CD4-positive, alpha-beta T cell treated with Interleukin-1 beta for 1 hour (primary cell): ENCODE measurements around the gene C8B.

Source experiments
- DNase-seq, 2 donors: peaks; one replicate each; pipeline ENCODE4 v3.0.0-alpha.2; 2020 to 2022

The C8B gene

DNA sequence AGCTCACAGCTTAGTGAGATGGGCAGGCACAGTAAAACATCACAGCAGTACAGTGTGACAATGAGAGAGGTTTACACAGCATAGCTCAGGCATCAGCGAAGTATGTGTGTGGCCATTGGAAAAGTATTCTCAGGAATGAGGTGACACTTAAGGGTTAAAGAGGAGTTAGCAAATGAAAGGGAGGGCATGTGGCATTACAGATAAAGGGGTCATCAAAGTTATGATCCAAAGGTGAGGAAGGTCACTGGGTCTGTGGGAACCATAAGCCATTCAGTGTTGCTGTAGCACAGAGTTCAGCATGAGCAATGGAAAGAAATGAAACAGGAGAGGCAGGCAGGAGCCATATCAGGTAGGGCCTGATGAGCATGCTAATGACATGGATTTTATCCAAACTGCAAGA lies 4.5 kb upstream of the C8B start:
- no peak for DNase-seq

DNA sequence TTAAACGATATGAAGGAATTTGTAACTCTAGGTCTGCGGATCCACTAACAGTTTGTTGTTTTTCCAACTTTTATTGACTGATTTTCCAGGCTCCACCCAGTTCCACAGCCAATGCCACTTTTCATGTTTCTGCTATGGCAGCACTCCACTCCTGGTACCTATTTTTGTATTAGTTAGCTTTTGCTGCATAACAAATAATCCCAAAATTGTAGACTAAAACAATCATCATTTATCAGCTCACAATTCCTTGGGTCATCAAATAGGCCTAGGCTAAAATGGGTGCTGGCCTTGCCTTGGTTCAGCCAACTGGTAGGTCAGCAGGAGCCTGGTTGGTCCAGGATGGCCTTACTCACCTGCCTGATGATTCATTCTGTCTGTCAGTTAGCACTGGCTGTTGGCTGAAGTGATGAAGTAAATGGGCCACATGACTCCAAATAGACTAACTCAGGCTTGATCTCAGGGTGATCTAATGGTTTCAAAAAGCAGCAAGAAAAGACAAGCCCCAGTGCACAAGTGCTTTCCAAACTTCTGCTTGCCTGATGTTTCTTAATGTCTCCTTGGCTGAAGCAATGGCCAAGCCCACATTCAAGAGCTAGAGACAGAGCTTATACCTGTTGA lies 3.2 kb upstream of the C8B start:
- no peak for DNase-seq

DNA sequence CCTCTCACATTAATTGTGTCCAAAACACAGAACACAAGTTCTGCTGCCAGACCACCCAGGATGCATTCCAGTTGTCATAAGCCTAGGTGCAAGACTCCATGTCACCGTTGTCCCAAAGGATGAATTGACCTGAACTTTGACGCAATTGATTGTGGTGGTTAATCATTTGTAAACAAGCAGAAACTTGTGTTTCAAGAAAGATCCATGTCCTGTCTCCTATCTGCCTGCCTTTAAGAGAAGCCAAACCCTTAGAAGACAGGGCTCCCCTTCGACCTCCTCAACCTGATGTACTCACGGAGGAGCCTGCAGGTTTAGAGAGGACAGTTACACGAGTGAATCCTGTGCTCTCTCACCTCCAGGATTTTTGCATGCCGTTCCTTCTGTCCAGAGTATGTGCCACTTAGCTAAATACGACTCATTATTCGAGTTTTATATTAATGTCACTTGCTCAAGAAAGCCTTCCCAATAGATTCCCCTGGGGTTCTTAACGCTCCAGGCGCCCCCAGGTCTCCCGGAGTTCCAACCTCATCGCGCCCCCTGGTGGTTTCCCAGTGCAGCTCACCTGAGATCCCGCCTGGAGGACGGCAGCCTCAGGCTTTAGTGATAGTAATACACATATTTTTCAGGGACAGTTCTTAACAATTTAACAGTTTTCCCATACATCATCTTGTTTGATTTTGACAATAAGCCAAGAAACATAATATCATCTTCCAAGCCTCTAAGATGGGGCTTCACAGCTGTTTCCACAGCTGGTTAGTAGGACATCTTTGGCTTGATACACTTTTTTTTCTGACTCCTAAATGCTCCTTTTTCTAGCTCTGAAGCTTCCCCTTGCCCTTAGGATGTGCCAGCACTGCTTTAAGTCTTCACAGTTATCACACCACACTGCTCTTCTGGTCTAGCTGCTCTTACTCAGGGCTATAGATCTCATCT lies 2.4 kb upstream of the C8B start:
- no peak for DNase-seq

DNA sequence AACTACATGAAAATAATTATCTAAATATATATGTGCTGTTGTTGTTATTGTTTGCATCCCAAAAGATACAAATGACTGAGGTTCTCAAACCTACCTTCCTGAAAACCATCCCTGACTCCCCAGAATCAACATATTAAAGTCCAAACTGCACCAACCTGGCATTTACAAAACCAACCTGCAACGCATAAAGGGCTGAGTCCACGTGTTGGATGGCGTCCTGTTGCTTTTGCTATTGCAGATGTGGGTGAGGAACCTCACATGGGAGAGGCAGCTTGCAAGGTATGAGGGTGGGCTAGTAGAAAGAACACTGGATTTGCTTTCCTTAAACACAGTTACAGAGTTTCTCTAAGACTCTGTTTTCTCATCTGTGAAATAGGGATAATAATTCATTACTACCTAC lies 1.5 kb upstream of the C8B start:
- no peak for DNase-seq

DNA sequence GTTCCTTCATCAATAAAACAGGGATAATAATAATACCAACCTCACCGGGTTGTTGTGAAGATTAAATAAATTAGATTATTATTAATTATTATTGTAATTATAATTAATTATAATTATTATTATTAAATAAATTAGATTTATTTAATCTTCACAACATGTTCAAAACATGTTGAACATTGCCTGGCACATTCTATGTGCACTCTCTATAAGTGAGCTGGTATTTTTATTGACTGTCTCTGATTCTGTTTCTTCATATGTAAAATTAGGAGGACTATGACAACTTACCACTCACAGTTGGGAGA lies 834 bp upstream of the C8B start:
- no peak for DNase-seq

DNA sequence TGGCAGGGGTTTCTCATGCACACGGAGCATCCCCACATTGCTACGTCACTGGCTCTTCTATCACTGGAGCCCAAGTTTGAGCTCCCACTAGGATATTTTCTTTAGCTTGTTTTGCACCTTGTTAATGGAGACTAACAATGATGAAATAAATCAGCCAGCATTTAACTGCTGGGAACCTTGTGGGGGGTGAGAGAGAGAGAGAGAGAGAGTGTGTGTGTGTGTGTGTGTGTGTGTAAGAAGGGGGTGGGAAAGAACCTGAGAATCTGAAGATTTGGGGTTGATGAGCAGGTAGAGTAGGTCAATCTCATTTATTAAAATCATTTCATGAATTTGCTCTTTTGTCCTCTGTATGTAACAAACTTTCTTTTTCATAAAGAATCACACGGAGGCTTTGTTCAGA lies 624 bp downstream of the C8B start:
- DNase-seq, result no peak

DNA sequence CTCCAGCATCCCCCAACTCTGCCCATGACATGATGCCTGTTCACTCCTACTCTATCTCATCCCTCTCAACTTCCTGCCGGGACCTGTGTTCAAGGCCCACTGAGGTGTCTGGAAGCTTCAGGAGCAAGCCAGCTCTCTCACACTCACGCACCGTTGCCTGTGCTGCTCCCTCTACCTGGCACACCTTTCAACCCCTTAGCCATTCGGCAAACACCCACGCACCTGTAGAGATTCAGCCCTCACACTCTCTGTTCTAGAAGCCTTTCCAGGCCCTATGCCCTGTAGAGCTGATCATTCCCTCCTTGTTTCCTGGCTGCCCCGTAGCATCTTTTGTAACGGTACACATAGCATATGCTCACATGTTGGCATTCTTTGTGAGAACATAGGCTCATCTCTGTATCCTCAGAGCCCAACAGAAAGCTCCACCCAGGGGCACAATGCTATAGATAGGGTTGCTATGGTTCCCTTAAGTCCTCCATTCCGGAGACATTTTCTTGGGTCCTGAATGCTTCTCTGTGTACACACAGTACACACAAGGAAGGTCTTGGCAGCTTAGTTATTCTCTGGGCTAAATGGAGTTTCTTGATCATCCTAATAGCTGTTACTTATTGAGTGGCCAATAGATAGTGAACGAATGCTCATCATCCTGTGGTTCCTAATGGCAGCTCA lies 1.3 kb downstream of the C8B start:
- DNase-seq, result no peak

DNA sequence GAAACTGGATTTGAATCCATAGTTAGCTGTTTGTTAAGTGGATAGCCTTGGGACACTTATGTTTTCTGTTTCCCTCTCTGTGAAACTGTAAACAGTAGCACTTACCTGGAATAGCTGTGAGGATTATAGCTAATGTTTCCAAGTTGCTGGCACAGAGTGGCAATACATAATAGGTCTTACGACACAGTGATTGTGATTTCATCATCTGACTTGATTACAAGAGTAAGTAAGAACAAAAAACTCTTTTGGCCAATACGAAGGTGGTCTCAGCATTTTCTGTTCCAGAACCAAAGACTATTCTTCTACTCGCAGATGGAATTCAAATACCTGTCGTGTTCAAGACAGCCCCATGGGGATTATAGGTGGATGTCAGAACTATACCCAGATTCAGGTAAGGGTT lies 2.1 kb downstream of the C8B start:
- no peak for DNase-seq

DNA sequence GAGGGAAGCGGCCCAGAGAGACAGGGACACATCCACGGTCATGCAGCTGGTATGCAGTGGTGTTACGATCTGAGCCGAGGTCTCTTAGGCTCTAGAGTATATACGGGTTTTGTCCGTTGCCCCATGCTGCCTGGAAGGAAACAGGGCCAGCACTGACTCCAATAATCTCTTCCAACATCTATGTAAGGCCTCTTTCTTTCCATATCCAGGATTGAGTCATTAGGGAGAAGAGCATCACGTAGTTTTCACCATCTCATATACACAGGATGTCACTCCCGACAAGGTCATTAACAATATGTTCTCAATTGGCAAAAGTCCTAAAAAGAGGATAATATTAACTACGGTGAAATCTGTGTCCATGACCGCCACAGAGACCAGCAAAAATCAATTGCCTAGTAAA lies 4.4 kb downstream of the C8B start:
- no peak for DNase-seq

DNA sequence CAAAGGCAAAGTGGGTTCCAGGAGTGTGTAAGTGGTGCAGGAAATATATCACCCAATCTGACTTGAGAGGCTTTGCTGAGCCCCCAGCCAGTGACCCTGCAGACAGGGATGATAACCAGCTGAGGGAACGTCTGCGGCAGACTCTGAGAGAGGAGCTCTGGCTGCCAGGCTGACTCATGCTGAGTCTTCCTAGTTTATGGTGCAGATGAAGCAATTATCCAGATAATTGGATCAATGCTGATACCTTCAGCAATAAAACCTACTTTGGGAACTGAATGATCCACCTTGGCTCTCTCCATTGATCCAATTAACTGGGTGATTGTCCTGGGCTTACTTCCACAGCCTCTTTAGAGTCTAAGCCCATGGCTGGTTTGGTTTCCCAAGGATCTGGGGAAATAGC lies 7.3 kb downstream of the C8B start:
- DNase-seq, result no peak

DNA sequence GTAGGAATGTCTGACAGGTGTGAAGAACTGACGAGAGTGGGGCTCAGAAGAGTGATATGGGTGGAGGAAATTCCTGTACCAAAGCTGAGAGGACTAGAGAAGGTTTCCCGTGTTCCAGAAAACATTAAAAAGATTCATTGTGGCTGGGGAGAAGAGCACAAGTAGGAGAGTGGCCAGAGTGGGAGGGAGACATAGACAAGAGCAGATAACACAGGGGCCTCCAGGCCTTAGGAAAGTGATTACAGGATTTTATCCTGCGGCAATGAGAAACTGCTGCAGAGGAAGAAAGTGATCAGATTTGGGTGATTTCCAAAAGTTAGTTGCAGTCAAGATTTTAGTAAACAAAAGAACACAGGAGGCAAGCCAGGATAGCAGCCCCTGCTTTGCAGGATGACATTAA lies 7.9 kb downstream of the C8B start:
- DNase-seq, result no peak

DNA sequence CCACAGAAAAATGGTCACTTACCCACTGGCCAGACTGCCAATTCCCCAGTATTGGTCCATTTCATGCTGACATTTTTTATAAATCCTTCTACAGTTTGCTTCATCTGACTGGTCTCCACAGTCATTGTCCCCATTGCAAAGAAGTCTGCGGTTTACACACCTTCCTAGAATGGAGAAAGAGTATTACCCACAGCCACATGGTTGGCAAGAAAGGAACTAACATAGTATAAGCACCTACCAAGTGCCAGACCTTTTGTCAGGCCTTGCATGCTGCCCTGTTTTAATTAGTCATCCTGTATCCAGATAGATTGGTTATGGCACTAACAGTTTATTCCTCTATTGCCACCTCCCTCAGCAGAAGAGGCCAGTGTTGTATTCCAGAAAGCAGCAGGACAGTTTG lies 11.2 kb downstream of the C8B start:
- DNase-seq, result no peak

DNA sequence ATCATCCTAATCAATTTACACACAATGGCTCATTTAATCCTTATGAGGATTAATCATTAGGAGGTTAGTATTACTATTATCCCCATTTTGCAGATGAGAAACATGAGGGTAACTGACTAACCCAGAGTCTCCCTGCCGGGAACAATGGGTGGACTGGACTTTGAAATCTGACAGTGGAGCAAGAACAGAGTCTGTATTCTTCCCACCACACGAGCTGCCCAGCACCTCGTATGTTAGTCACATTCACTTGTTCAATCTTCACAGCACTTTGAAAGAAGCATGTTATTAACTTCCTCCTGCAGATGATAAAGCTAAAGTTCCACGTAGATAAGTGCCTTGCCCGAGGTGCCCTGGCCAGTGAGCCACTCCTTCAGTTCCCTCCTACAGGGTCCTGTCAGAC lies 12.4 kb downstream of the C8B start:
- no peak for DNase-seq

DNA sequence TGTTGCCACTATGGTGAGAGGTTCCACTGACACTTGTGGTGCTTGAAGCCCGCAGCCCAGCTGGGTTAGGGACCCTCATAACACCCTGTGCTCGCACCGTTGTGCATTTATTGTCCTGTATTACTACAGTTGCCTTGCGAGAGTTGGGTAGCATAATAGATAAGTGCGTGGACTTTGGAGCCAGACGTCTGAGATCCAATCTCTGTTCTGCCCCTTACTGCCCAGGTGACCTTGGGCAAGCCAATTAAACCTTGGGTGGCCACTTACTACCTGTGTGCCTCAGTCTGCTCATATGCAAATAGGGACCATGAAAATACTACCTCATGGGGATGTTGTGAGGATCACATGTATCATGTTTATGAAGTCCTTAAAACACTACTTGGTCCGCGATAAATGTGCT lies 13.3 kb downstream of the C8B start:
- no peak for DNase-seq

DNA sequence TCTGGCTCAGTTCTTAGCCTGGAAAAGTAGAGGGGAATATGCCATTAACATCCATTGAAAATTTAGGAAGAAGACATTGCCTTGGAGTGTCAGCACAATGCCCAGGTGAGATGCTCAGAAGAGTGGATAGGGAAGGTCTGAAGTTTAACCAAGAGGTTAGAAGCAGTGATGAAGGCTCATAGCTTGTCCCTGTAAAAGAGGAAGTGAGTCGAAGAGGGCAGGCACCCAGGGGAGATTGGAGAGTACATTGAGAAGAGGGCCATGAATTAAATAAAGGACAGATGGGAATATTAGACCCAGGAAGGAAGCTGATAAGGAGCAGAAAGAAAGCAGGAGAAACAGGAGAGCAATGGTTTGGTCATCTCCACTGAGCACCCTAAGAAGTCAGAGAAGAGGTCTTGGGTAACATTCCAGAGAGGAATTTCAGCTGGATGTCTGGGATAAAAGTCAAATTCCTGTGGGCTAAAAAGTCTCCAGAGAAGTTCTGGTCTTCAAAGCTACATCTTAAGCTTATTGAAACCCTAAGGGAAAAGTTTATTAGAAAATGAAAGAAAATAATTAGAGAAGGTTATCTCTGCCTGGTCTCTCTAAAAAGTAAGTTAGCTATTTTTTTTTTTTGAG lies 17.3 kb downstream of the C8B start:
- DNase-seq, result no peak

DNA sequence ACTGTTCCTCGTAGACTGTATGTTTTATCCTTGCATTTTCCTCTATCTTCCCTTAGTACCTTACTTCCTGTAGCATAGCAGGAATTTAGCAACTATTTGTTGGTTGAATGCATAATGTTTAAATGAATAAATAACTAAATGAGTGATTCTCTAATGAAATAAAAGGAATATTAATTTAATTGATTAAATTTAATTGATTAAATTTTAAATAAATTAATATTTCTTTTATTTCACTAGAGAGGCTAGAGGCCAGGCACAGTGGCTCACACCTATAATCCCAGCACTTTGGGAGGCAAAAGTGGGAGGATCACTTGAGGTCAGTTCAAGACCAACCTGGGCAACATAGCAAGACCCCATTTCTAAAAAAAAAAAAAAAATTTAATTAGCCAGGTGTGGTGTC lies 25.8 kb downstream of the C8B start:
- DNase-seq, result no peak

DNA sequence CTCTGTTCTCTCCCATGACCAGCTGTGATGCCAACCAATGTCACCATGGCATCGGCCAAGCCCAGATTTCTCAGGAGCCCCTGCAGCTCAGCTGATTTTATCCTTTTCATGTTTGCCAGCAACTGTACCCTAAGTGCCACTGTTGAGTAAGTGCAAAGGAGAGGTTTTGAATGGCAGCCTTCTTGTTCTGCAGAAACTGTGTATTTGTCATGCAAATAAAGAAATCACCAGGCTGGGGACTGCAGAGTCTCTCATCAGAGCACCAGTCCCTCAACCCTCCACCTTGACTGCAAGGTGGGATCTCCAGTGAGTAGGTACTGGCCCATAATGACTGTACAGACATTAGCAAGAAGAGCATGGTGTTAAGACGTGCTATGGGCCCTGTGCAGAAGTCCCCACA lies 26.6 kb downstream of the C8B start:
- DNase-seq, result no peak

DNA sequence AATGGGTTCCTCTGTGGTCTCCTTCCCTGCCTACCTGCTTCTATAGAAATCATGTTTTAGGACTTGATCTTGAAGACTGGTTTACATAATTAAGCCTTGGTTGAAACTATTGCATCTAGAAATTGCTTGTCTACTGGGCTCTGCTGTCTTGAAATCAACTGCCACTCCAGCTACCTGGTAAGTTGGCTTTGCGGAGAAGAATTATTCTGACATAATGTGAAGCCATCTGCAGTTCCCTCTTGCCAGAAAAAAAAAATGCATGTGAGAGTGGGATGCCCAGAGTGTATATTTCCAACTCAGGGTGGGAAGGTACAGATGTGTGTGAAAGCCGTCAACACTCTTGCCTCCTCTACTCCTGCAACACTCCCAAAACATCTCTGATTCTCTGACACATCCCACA lies 27.2 kb downstream of the C8B start:
- DNase-seq, result no peak

DNA sequence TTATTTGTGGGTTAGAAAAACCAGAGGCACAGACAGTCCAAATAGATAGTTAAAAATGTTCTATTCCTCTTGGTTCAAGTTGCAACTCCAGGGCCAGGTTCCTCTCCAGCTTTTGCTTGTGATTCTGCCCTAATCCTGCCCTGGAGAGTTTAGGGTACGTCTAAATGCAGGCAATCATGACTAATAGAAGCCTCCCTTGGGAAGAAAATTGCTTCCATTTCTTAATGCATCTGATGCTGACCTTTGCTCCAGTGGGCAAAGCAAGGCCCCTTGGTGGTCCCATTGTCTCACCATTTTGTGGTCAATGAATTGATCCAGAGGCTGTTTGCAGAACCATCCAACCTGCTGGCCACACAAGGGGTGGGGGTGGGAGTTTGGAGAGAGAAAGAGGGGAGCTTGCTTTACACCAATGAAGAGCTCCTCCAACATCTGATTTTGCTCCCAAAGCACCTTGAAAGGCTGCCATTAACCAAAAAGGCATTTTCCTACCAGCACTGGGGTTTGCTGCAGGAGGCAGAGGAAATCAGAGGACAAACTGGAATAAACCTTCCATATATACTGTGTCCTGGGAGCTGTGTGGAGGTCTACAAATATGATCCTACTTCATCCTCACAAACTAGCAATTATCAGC lies 31.3 kb downstream of the C8B start:
- no peak for DNase-seq

DNA sequence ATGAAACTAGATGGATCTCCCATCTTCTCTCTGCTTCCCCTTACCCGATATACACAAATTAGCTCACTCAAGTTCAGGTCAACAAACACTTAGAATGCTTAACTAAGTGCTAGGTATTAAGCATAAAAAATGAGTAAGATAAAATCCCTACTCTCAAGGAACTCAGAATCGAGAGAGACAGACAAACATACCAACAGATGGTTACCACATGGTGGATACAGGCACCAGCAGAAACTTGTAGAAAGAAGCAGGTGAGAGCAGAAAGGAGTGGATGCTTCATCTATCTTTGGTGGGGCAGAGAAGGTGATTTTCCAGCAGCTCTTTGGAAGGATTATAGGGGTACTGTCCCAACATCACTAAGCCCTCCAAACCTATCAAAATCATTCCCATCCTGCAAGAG lies 32.2 kb downstream of the C8B start:
- DNase-seq, result no peak

DNA sequence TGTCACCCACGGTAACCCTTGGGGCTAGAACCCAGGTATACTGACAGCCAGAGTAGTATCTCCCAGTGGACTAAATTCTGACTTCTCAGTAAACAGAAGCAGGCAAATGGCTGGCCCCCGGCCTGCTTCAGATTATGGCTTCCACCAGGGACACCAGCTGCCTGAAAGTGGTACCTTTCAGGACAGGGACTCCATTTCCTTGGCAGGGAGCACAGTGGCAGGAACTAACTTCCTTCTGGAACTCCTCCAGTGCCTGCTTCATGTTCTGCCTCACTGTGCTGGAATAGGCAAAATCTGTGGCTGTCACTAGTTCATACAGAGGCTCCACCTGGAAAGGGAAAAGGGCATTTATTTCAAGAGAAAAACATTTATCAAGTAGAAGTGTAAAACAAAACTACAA lies 32.7 kb downstream of the C8B start:
- DNase-seq, result no peak

DNA sequence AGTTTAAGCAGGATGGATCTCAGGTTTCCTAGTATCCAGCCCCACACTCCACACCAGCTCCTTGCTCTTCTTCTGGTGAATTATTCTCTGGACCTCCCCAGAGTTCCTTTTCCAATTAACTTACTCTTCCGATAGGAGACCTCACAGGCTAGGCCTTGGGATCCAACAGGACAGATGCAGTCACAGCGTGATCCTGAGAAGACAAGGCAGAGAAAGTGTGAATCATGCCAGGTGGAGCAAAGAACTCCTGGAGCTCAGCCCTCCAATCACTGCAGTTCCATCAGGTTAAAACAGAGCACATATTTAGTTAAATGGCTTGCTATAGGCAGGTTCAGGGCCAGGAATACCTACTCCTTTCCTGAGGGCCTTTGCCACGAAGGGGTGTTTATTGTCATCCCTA lies 34.1 kb downstream of the C8B start:
- DNase-seq, result no peak

DNA sequence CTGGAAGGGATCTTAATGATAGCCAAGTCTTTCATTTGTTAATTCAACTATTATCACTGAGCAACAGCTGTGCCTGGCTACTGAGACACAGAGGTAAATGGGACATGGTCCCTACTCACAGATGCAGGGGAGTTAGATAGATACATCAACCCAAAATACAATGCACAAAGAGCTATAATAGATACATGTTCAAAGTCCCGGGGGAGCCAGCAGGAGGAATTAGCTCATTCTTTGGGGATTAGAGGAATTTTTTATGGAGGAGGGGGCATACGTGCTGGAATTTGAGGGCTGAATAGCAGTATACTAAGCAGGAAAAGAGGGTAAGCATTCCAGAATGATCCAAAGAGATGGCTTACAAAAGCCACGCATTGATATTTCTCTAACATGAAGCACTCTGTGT lies 34.6 kb downstream of the C8B start:
- no peak for DNase-seq

DNA sequence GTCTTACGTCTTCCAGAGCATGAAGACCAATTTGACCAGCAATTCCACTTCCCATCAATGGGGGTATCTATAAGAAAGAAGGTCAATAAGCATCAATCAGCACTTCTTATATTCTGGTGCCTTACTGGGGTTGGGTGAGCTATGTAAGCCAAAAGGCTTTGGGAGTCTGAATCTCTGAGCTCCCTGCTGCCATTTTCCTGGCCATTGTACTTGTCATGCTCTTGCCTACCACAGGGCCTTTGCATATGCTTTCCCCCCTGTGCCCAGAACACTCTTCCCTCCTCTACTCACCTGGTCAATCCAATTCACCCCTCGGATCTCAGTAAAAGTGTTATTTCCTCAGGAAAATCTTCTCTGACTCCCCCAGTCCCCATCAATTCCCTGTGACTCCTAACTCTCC lies 36.3 kb downstream of the C8B start:
- no peak for DNase-seq
